PC-3 (cell line): ENCODE data around the gene MYO5A. TPM values are rescaled to one million over a fixed set of nuclear protein-coding genes. Genes with fewer than 3 reads are reported as not detected.

Experiments
- ATAC-seq: fragments of 200-7000 bp; cut with Tn5 transposase; 2 replicates; pipeline ENCODE4 v1.9.1; 2020; ENCODE audit warnings: mild to moderate bottlenecking, moderate library complexity
- BruUV-seq: library from RNA; stranded (reverse); fragments of 400-500 nt; replicated peaks from 2 replicates; lab custom pipeline; 2021; lab: Mats Ljungman, UMichigan
- CTCF ChIA-PET: fragments of 300-600 bp; sonication (Branson Sonifier 250); formaldehyde crosslinking; loops from one replicate; lab custom pipeline; 2022; ENCODE audit warnings: antibody characterized with exemption; lab: Charles Lee
- POLR2A ChIA-PET: fragments of 300-600 bp; sonication (Branson Sonifier 250); formaldehyde crosslinking; loops from one replicate; lab custom pipeline; 2022; ENCODE audit warnings: antibody characterized with exemption; ENCODE audit not compliant: unreplicated experiment; lab: Charles Lee
- DNase-seq: peaks from one replicate; pipeline ENCODE4 v3.0.0-alpha.2; 2015
- H2AFZ ChIP-seq: fragments of 300-600 bp; sonication (generic); 2 replicates; pipeline ENCODE4 v1.6.0; 2016; ENCODE audit warnings: antibody characterized with exemption, low read length
- H3F3A ChIP-seq: fragments of 300-600 bp; sonication (generic); one replicate; pipeline ENCODE4 v1.6.0; 2017; ENCODE audit warnings: antibody characterized with exemption, low read length, control low read depth, mild to moderate bottlenecking; ENCODE audit not compliant: unreplicated experiment
- H3K27ac ChIP-seq: fragments of 300-600 bp; sonication (generic); 2 replicates; pipeline ENCODE4 v1.5.1; 2016; ENCODE audit warnings: mild to moderate bottlenecking, low read length
- H3K27me3 ChIP-seq: fragments of 300-600 bp; sonication (generic); 2 replicates; pipeline ENCODE4 v1.6.1; 2016; ENCODE audit warnings: low read length, mixed read lengths
- H3K36me3 ChIP-seq: fragments of 300-600 bp; sonication (generic); 2 replicates; pipeline ENCODE4 v1.6.1; 2016; ENCODE audit warnings: low read depth, mixed run types, low read length, mixed read lengths
- H3K4me1 ChIP-seq: fragments of 300-600 bp; sonication (generic); 2 replicates; pipeline ENCODE4 v1.5.1; 2016; ENCODE audit warnings: low read length; ENCODE audit not compliant: insufficient read depth
- H3K4me2 ChIP-seq: fragments of 300-600 bp; sonication (generic); 2 replicates; pipeline ENCODE4 v1.6.0; 2016; ENCODE audit warnings: low read length
- H3K4me3 ChIP-seq: fragments of 300-600 bp; sonication (generic); 2 replicates; pipeline ENCODE4 v1.5.1; 2016; ENCODE audit warnings: mild to moderate bottlenecking, low read length, mixed read lengths
- H3K79me2 ChIP-seq: fragments of 300-600 bp; sonication (generic); 2 replicates; pipeline ENCODE4 v1.6.1; 2017; ENCODE audit warnings: low read length, mixed read lengths
- H3K9ac ChIP-seq: fragments of 300-600 bp; sonication (generic); 2 replicates; pipeline ENCODE4 v1.6.0; 2016; ENCODE audit warnings: mild to moderate bottlenecking, low read length
- H3K9me2 ChIP-seq: fragments of 300-600 bp; sonication (generic); replicated peaks from 2 replicates; pipeline ENCODE4 v1.6.1; 2016; ENCODE audit warnings: mixed run types, low read length, mixed read lengths
- H3K9me3 ChIP-seq: fragments of 300-600 bp; sonication (generic); 2 replicates; pipeline ENCODE4 v1.6.1; 2016; ENCODE audit warnings: low read length, mixed read lengths
- H4K20me1 ChIP-seq: fragments of 300-600 bp; sonication (generic); 2 replicates; pipeline ENCODE4 v1.6.1; 2016; ENCODE audit warnings: low read length, mixed read lengths
- EZH2 ChIP-seq: fragments of 300-600 bp; sonication (generic); IDR thresholded peaks from one replicate; pipeline ENCODE4 v1.6.1; 2017; ENCODE audit warnings: antibody characterized with exemption, mild to moderate bottlenecking, low read length; ENCODE audit not compliant: unreplicated experiment
- EZH2phosphoT487 ChIP-seq: fragments of 300-600 bp; sonication (generic); IDR thresholded peaks from 2 replicates; pipeline ENCODE4 v1.6.1; 2018; ENCODE audit warnings: mild to moderate bottlenecking, antibody characterized with exemption, low read length, borderline replicate concordance
- intact Hi-C: fragments of 100-400 bp; cut with micrococcal nuclease; formaldehyde crosslinking; loops from 2 replicates; pipeline ENCODE4 v1.9.0; 2023
- total RNA-seq: library from RNA; depleted of rRNA; stranded (reverse); fragments of >200 nt; gene quantifications from 2 replicates; pipeline ENCODE4 v1.2.3, GENCODE V29; 2014
- TF ChIP-seq, protein P1 (sequence below): fragments of 300-600 bp; sonication (generic); conservative IDR thresholded peaks from 2 replicates; pipeline ENCODE4 v1.5.1; 2017; ENCODE audit warnings: antibody characterized with exemption, low read depth, mild to moderate bottlenecking, low read length

The MYO5A gene
- total RNA-seq, 1 experiment from 2014 or later, result 42.1 TPM

- Histone ChIP-seq H3K27me3 (no peaks in the 10 kb centered on the region), H3F3A (no peaks in the 10 kb centered on the region), H3K27ac (no peak overlapping the region), H3K9ac (no peak overlapping the region), H3K79me2 (no peaks in the 10 kb centered on the region), H2AFZ (no peak overlapping the region), H3K4me1 (peaks cover 3% of the 10 kb centered on the region), H3K4me2 (no peak overlapping the region), H4K20me1 (no peaks in the 10 kb centered on the region), H3K9me2 (no peaks in the 10 kb centered on the region), H3K4me3 (no peak overlapping the region), H3K36me3 (0 out of 2 replicates have a peak, but pooled peaks cover 3% of the 10 kb centered on the region), H3K9me3 (no peaks in the 10 kb centered on the region)
- no peak for DNase-seq
- no peak for TF ChIP-seq EZH2phosphoT487
- no peak for TF ChIP-seq EZH2
- TF ChIP-seq, protein P1, sequence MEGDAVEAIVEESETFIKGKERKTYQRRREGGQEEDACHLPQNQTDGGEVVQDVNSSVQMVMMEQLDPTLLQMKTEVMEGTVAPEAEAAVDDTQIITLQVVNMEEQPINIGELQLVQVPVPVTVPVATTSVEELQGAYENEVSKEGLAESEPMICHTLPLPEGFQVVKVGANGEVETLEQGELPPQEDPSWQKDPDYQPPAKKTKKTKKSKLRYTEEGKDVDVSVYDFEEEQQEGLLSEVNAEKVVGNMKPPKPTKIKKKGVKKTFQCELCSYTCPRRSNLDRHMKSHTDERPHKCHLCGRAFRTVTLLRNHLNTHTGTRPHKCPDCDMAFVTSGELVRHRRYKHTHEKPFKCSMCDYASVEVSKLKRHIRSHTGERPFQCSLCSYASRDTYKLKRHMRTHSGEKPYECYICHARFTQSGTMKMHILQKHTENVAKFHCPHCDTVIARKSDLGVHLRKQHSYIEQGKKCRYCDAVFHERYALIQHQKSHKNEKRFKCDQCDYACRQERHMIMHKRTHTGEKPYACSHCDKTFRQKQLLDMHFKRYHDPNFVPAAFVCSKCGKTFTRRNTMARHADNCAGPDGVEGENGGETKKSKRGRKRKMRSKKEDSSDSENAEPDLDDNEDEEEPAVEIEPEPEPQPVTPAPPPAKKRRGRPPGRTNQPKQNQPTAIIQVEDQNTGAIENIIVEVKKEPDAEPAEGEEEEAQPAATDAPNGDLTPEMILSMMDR, result no peak
- no TSS peak for BruUV-seq
- intact Hi-C loops, result no loop called here
- CTCF ChIA-PET, result no interaction called here
- POLR2A ChIA-PET, result no interaction called here
- ATAC-seq, result no peak
Observed at GRCh38 chr15:52343831-52344230, 184.8 kb downstream of the MYO5A start.

- Histone ChIP-seq H3K9ac (no peak overlapping the region), H4K20me1 (no peaks in the 10 kb centered on the region), H3K79me2 (no peaks in the 10 kb centered on the region), H3K27ac (no peak overlapping the region), H3K4me3 (no peak overlapping the region), H3K4me2 (no peak overlapping the region), H3K4me1 (peaks cover 40% of the 10 kb centered on the region), H3K9me3 (no peaks in the 10 kb centered on the region), H3K9me2 (no peaks in the 10 kb centered on the region), H3K36me3 (no peaks in the 10 kb centered on the region), H3F3A (no peaks in the 10 kb centered on the region), H3K27me3 (no peaks in the 10 kb centered on the region), H2AFZ (no peak overlapping the region)
- intact Hi-C loops, result no loop called here
- TF ChIP-seq, protein P1, result no peak
- no peak for TF ChIP-seq EZH2phosphoT487
- TF ChIP-seq EZH2, result no peak
- no peak for DNase-seq
- no TSS peak for BruUV-seq
- no peak for ATAC-seq
- ChIA-PET POLR2A (no interaction called here), CTCF (no interaction called here)
Observed at GRCh38 chr15:52340093-52340492, 188.6 kb downstream of the MYO5A start.

DNA sequence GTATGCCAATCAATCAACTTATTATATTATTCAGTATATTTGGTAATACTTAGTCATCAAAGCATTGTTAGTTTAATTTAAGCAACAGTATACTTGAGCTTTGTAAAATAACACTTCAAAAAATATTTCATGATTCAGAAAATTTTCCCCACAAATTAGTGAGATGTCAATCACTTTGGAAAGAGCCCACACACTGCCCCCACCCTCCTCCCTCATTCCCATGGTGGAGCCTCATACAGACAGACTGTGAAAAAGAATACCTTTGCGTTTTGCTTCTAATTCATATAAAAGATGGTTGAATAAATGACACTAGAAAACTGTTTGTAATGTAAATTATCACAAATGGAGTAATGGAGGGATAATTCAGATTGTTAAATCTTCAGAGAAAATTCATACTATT lies 189.8 kb downstream of the MYO5A start:
- Histone ChIP-seq H2AFZ (no peak overlapping the region), H3K4me3 (no peak overlapping the region), H4K20me1 (no peaks in the 10 kb centered on the region), H3K36me3 (no peaks in the 10 kb centered on the region), H3K4me2 (no peak overlapping the region), H3K4me1 (peaks cover 49% of the 10 kb centered on the region), H3K27me3 (no peaks in the 10 kb centered on the region), H3K9ac (no peak overlapping the region), H3K79me2 (no peaks in the 10 kb centered on the region), H3K9me3 (no peaks in the 10 kb centered on the region), H3K9me2 (no peaks in the 10 kb centered on the region), H3F3A (peaks cover 5% of the 10 kb centered on the region), H3K27ac (no peak overlapping the region)
- no TSS peak for BruUV-seq
- no peak for ATAC-seq
- CTCF ChIA-PET, result no interaction called here
- TF ChIP-seq, protein P1, result no peak
- TF ChIP-seq EZH2 (no peak), EZH2phosphoT487 (no peak)
- POLR2A ChIA-PET, result no interaction called here
- intact Hi-C loops, result no loop called here
- DNase-seq, result no peak
